Fibroblast of mammary gland (primary cell): ENCODE results near the gene GRIK2.

Experiments
- DNase-seq: peaks from one replicate; pipeline ENCODE4 v3.0.0-alpha.2; 2010; ENCODE audit warnings: low read depth
- H3K4me3 ChIP-seq: 2 replicates; pipeline ENCODE4 v1.5.1; 2011; ENCODE audit warnings: low read depth, mild to moderate bottlenecking, low read length, moderate library complexity; ENCODE audit not compliant: control insufficient read depth
- TF ChIP-seq, protein P1 (sequence below): conservative IDR thresholded peaks from 2 replicates; pipeline ENCODE4 v1.5.1; 2011; ENCODE audit warnings: low read depth, low read length, inconsistent platforms; ENCODE audit not compliant: control insufficient read depth, insufficient read depth

Gene GRIK2

DNA sequence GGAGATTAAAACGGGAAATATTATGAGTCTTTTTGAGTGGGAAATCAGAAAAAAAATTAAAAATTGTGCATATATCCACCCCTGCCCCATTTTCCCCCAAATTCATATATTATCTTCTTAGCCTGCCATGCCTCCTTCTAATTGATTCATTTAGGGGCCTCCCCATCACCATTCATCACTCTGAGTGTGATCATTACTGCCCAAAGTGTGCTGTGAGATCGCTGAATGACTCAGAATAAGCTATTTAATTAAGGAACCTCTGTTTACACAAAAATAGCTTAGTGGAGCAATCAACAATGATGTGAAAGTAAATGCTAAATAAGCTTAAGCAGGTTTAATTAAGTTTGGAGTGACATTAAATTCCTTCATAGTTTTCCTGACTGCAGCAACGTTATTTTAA, 645.5 kb downstream of the GRIK2 start:
- DNase-seq, result no peak
- TF ChIP-seq, protein P1, sequence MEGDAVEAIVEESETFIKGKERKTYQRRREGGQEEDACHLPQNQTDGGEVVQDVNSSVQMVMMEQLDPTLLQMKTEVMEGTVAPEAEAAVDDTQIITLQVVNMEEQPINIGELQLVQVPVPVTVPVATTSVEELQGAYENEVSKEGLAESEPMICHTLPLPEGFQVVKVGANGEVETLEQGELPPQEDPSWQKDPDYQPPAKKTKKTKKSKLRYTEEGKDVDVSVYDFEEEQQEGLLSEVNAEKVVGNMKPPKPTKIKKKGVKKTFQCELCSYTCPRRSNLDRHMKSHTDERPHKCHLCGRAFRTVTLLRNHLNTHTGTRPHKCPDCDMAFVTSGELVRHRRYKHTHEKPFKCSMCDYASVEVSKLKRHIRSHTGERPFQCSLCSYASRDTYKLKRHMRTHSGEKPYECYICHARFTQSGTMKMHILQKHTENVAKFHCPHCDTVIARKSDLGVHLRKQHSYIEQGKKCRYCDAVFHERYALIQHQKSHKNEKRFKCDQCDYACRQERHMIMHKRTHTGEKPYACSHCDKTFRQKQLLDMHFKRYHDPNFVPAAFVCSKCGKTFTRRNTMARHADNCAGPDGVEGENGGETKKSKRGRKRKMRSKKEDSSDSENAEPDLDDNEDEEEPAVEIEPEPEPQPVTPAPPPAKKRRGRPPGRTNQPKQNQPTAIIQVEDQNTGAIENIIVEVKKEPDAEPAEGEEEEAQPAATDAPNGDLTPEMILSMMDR, result no peak

DNA sequence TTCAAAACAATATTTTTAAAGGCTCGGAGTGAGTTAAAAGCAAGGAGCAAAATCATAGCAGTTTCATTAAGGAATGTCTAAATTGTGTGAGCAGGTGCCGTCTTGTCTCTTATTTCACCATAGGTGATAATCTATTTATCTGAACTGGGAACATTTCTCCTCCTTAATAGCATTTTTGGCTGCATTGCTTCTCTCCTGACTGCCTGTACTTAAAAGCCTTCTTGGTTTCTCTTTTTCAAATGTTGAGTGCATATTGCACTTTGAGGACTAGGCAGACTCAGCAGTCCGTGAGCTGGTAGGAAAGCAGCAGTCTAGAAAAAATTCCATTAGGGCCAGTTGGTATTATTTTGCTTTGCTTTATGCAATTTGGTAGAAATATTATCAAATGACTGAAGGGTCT, 645.9 kb downstream of the GRIK2 start:
- no peak for DNase-seq
- TF ChIP-seq, protein P1, result no peak
- H3K4me3 ChIP-seq, result no peak overlapping the region

More for the DNA sequence above, 645.5 kb downstream of the GRIK2 start:
- no peak overlapping the region for H3K4me3 ChIP-seq

DNA sequence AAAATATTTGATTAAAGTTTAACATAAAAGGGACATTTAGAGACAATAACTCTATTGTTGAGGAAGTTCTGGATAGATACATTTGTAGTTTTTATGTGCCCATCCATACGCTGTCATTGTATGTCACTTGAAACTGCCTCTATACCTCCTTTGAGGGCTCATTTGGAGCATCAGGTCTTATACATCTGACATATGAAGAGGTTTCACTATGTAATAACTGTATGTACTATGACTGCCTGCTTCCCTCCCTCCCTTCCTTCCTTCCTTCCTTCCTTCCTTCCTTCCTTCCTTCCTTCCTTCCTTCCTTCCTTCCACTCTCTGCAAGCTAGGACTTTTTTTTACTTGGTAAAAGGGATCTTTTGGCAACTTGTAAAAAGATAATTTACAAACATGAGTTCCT, 657.5 kb downstream of the GRIK2 start:
- TF ChIP-seq, protein P1, result no peak
- no peak for DNase-seq
- no peak overlapping the region for H3K4me3 ChIP-seq

DNA sequence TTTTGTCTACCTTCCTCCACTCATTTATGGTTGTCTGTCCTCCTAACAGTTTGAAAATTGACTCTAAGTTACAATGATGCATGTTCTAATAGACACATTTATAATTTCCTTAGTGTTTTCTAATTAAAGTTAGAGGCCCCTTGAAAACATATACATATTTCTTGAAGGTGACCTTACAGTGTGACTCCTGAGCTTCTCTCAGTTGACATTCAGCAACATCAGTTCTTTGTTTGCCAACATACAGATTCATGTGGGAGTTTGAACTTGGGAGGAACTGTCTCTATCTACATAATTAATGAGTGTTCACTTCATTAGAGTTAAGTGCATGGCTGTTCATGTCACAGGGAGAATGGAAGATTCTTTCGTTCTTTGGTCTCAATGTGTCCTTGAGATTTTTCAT, 658.2 kb downstream of the GRIK2 start:
- no peak overlapping the region for H3K4me3 ChIP-seq
- no peak for DNase-seq
- TF ChIP-seq, protein P1, result no peak

- TF ChIP-seq, protein P1, result no peak
- H3K4me3 ChIP-seq, result no peak overlapping the region
- DNase-seq, result no peak
Observed at GRCh38 chr6:102064142-102064541, 670.6 kb downstream of the GRIK2 start.

DNA sequence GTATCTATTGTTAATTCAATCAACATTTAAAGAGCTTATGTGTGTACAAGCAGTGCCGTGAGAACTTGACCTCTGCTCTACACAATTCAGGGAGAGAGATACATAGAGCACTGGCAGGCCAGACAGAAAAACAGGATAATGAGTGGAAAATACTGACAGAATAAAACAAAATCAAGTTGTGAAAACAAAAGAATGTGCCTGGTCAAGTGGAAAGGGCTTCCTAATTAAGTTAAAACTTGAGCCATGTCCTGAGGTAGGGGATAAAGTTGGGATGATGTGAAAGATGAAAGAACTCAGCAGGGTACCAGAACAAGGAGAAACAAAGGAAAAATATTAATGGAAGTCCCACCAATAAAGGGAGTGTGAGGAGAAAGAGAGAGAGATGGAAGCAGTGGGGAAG, 672.8 kb downstream of the GRIK2 start:
- no peak overlapping the region for H3K4me3 ChIP-seq
- TF ChIP-seq, protein P1, result no peak
- DNase-seq, result no peak

GRCh38 chr6:102068349-102068929, 674.9 kb downstream of the GRIK2 start:
- H3K4me3 ChIP-seq, result no peak overlapping the region
- TF ChIP-seq, protein P1, result no peak
- DNase-seq, result no peak
